AG09319 (cell line): ENCODE data around the gene ZC3HAV1.

Experiments
- DNase-seq: peaks from one replicate; pipeline ENCODE4 v3.0.0-alpha.2; 2010; ENCODE audit warnings: low read depth; ENCODE audit errors: extremely low read depth
- CTCF ChIP-seq: IDR thresholded peaks from 2 replicates; pipeline ENCODE4 v1.5.1; 2011; ENCODE audit warnings: low read depth, mild to moderate bottlenecking, inconsistent platforms, low read length, moderate library complexity

Gene ZC3HAV1

GRCh38 chr7:139011373-139011772 lies 98.1 kb downstream of the ZC3HAV1 start:
- TF ChIP-seq CTCF: no peak
- no peak for DNase-seq

- DNase-seq: no peak
- TF ChIP-seq CTCF: no peak
Observed at GRCh38 chr7:139004321-139005090, 105.0 kb downstream of the ZC3HAV1 start.

GRCh38 chr7:138999414-138999813 lies 110.1 kb downstream of the ZC3HAV1 start:
- no peak for DNase-seq
- TF ChIP-seq CTCF: no peak
